ENCODE measurements around the gene MED15.

MED15 gene

DNA sequence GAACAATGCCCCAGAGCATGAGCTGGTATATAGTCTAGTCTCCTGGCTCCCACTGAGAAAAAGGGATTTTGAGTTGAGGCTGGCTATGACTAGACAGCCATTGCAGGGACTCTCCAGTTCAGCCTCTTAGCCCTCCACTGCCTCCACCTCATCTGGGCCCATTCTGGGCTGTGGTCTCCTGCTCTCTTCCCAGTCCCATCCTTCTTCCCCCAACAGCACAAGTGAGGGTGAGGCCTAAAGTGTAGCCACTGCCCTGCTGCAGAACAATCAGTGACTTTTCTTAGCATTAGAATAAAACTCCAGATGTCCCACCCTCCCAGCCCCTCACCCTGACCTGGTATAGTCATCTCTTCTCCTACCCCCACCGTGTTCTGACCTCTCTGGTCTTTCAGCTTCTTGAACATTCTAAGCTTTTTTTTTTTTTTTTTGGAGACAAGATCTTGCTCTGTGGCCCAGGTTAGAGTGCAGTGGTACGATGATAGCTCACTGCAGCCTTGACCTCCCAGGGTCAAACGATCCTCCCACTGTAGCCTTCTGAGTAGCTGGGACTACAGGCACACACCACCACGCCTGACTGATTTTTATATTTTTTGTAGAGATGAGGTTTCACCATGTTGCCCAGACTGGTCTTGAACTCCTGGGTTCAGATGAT is 4.3 kb downstream of the MED15 start:
- DNase-seq, result no peak

GRCh38 chr22:20514658-20515406 is 7.4 kb downstream of the MED15 start:
- no peak for DNase-seq

DNA sequence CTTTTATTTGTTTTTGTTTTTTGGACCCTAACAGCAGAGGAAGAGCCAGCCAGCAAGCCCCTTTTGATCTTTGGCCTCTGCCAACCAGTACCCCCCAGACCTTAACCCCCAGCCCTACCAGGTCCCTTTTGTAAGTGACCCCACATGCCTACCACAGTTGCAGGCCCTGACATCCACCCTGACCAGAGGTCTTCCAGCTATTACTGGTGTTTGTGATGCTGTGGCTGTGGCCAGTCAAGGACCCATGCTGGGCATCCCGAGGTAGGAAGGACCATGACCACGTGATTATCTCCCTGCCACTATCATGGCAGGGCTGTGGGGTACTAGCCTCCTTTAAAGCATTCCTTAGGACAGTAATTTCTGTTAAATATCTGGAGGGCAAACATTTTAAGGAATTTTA is 9.0 kb downstream of the MED15 start:
- no peak for DNase-seq

- no peak for DNase-seq
These were observed 10.0 kb downstream of the MED15 start for GRCh38 chr22:20517422-20517821.

- no peak for DNase-seq
These were observed 10.6 kb downstream of the MED15 start for GRCh38 chr22:20517841-20518592.

GRCh38 chr22:20519558-20519957 is 12.1 kb downstream of the MED15 start:
- DNase-seq, result no peak

- no peak for DNase-seq
These were observed 12.7 kb downstream of the MED15 start for GRCh38 chr22:20520093-20520511.

DNA sequence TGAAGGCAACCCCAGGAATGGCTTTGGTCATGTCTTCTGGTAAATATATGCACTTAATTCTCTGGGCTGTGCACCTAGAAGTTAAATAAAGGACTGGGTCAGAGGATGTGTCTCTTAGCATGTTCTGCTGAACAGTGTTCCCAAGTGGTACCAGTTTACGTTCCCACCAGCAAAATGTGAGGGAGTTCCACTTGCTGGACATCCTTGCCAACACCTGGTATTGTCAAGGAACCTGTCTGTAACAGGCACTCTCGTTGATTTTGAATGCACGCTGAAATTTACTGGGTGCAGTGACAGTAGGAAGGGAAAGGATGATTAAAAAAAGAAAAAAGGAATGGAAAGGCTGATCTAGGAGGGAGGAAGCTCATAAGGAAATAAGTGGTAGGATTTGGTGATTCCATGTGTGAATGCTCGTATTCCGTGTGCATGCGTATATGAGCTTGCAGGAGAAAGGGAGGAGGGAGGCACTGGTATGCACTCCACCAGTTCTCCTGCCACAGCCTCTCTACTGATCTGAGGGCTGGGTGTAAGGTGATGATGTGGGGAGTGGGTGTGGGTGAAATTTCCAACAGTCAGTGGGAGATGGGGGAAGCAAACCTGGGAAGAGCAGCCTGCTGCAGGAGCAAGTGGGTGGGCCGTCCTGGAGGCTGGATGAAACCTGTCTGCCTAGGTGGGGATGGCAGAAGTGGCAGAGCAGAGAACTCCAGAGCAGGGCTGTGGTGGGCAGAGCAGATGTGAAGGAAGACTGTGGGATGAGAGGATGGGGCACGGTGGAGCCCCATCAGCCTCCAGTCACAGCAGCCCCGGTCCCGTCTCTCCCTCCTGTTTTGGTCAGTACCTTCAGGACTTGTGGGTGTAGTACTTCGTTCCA is 15.0 kb downstream of the MED15 start:
- no peak for DNase-seq

DNA sequence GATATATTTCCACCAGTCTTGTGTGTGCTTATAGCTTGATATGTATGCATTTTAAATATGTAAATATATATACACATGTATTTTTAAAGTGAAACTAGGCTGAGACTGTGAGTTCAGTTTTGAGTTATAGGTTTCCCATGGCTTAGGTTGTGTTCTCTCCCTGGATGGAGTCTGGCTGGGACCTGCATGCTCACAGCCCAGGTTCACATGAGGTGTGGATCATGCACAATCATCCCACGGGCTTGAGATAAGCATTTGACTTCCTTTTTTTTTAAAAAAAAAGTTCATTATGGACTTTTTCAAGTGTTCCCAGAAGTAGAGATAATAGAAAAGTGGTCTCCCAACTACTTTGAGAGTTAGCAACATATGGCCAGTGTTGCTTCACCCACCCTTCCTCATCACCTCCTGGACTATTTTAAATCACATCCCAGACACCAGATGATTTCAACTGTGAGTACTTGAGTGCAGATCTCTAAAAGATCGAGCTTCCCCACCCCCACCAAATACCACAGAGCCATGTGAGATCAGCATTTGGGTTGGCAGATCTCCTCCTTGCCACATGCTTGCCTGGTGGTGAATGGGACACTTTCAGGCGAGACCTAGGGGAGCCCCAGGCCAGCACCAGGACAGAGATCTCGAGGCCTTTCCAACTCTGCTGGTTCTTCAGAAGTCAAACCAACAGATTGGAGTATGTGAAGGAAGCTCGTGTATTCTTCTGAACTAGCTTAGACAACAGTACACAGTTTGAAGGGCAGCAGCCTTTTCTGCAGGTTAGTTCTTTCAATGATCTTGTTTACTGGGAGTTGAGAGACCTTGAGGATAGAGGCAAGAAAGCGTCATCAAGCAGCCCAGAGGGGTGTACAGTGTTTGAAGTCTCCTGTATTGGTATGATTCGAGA is 15.9 kb downstream of the MED15 start:
- DNase-seq, result no peak

- peak; percentile 38 for DNase-seq
These were observed 16.6 kb downstream of the MED15 start for GRCh38 chr22:20524004-20524481.

- no peak for DNase-seq
These were observed 17.6 kb downstream of the MED15 start for GRCh38 chr22:20525048-20525447.

- DNase-seq, result no peak
These were observed 18.9 kb downstream of the MED15 start for GRCh38 chr22:20526305-20526627.

GRCh38 chr22:20526628-20527355 is 19.4 kb downstream of the MED15 start:
- DNase-seq, result no peak

- no peak for DNase-seq
These were observed 21.1 kb downstream of the MED15 start for GRCh38 chr22:20528405-20528978.

DNA sequence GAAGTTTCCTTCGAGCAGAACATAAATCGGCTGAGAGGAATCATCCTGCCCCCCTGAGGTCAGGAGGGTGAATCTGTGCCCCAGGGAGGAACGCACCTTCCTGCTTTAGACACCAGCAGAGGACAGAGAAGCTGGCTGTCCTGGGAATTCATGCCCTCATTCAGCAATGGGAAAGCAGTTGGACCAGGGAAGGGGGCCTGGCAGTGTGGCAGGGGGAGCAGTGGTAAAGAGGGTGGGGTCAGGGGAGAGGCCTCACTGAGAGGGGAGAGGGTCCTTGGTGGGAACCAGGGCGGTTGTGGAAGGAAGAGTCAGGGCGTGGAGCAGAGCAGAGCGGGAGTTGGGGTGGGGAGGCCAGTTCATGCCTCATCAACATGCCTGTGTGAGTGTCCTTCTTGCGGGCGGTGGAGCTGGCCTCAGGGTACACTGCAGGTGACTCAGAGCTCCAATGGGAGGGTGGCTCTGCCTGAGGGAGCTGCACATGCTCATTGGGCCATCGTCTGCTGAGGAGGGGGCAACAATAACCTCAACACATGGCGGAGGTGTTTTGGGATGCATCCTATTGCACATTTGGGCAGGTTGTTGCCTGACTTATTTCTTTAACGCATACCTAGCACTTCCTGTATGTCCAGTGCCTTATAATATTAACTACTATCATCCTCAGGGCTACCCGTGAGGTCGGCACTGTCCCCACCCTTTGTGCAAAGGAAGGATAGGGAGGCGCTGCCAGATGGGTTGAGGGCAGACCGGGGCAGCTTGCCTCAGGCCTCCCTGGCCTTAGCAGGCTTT is 23.2 kb downstream of the MED15 start:
- DNase-seq, result no peak

GRCh38 chr22:20531154-20531403 is 23.7 kb downstream of the MED15 start:
- DNase-seq, result no peak

- no peak for DNase-seq
These were observed 24.2 kb downstream of the MED15 start for GRCh38 chr22:20531404-20532201.

GRCh38 chr22:20532256-20532993 is 25.0 kb downstream of the MED15 start:
- DNase-seq, result no peak

All from activated T-cell treated with anti-CD3 and anti-CD28 coated beads, Interleukin-2, amount 50 U/mL, for 1 hour (primary cell).